Activated CD4-positive, alpha-beta memory T cell treated with anti-CD3 and anti-CD28 coated beads for 36 hours (primary cell): ENCODE measurements around the gene SNX30. TPM values are rescaled to one million over a fixed set of nuclear protein-coding genes. Genes with fewer than 3 reads are reported as not detected.
"Not testable (repeated sequence)": the region's sequence is repeated elsewhere in the genome, so short reads cannot be mapped to it uniquely, and the experiment has no call there.

ENCODE experiments used
- CTCF ChIA-PET: fragments of 350-600 bp; sonication (Branson Sonifier 250); formaldehyde crosslinking; loops from one replicate; lab custom pipeline; 2021; ENCODE audit warnings: antibody characterized with exemption, inconsistent platforms; lab: Charles Lee
- POLR2A ChIA-PET: fragments of 350-600 bp; sonication (Branson Sonifier 250); formaldehyde crosslinking; loops from one replicate; lab custom pipeline; 2021; ENCODE audit warnings: antibody characterized with exemption; lab: Charles Lee
- DNase-seq: peaks from one replicate; pipeline ENCODE4 v3.0.0-alpha.2; 2020
- H3K27ac Mint-ChIP-seq: one replicate; pipeline ENCODE4 v1.8.0; 2021; ENCODE audit warnings: mixed read lengths
- H3K27me3 Mint-ChIP-seq: one replicate; pipeline ENCODE4 v1.8.0; 2021; ENCODE audit warnings: mixed read lengths
- H3K36me3 Mint-ChIP-seq: one replicate; pipeline ENCODE4 v1.8.0; 2021; ENCODE audit warnings: mixed read lengths
- H3K4me1 Mint-ChIP-seq: one replicate; pipeline ENCODE4 v1.8.0; 2021; ENCODE audit warnings: low read depth, mixed read lengths
- H3K4me3 Mint-ChIP-seq: one replicate; pipeline ENCODE4 v1.8.0; 2021; ENCODE audit warnings: mild to moderate bottlenecking, mixed read lengths
- H3K9me3 Mint-ChIP-seq: one replicate; pipeline ENCODE4 v1.8.0; 2021; ENCODE audit warnings: mixed read lengths
- intact Hi-C: fragments of 100-400 bp; cut with micrococcal nuclease; formaldehyde crosslinking; loops from one replicate; pipeline ENCODE4 v1.15.1; 2023
- total RNA-seq, 2 experiments: library from RNA; stranded (reverse); gene quantifications; one replicate each; pipeline ENCODE4 v1.2.3, GENCODE V29; 2021

SNX30 gene
- total RNA-seq, 2 experiments from 2014 or later: 4.4 to 4.8 TPM

DNA sequence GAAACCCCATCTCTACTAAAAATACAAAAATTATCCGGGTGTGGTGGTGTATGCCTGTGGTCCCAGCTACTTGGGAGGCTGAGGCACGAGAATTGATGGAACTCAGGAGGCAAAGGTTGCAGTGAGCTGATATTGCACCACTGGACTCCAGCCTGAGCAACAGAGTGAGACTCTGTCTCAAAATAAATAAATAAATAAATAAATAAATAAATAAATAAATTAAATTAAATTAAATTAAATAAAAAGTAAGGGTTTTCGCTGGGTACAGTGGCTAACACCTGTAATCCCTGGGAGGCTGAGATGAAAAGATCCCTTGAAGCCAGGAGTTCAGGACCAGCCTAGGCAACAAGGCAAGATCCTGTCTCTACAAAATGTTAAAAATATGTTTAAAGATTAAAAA is 27.8 kb upstream of the SNX30 start:
- CTCF ChIA-PET: interaction anchor here (0.9 kb wide), 1 partner anchor 12 kb away, joined by 3 read pairs; no protein-coding TSS in a partner anchor
- H3K4me3 Mint-ChIP-seq: not testable (repeated sequence)

DNA sequence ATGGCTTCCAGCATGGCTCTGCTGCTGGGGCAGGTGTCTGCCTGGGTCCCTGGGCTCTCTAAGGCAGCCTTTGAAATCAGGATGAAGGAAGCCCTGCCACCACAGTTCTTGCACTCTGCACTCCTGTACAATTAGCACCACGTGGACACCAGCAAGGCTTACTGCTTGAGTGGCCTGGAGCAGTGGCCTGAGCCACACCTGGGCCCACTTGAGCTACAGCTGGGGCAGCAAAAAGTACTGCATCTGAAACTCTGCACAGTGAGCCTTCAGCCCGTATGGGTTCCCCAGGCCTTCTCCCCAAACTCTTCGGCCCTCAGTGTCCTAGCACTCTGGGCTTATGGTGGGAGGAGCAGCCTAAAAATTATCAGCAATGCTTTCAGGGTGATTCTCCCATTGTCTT is 24.6 kb upstream of the SNX30 start:
- DNase-seq: no peak
- no peak overlapping the region for H3K4me3 Mint-ChIP-seq
- no peak overlapping the region for H3K27ac Mint-ChIP-seq
- ChIA-PET CTCF (no interaction called here), POLR2A (no interaction called here)
- intact Hi-C loops: no loop called here
- H3K27me3 Mint-ChIP-seq: no peaks in the 10 kb centered on the region
- no peaks in the 10 kb centered on the region for H3K36me3 Mint-ChIP-seq
- H3K9me3 Mint-ChIP-seq: no peaks in the 10 kb centered on the region
- H3K4me1 Mint-ChIP-seq: no peaks in the 10 kb centered on the region

More for the DNA sequence above, 27.8 kb upstream of the SNX30 start:
- POLR2A ChIA-PET, DNase-seq, H3K9me3 Mint-ChIP-seq, intact Hi-C loops, H3K27ac Mint-ChIP-seq, H3K36me3 Mint-ChIP-seq, H3K27me3 Mint-ChIP-seq: not testable (repeated sequence)
- H3K4me1 Mint-ChIP-seq: peaks cover 10% of the 10 kb centered on the region

DNA sequence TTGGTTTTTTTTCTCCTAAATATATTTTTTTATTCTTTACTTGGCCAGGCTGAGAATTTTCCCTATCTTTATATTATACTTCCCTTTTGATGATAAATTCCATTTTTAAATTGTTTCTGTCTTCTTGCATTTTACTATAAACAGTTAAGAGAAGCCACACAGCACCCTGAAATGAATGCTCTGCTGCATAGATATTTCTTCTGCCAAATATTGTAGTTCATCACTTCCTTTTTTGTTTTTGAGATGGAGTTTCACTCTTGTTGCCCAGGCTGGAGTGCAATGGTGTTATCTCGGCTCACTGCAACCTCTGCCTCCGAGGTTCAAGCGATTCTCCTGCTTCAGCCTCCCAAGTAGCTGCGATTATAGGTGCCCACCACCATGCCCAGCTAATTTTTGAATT is 24.1 kb upstream of the SNX30 start:
- H3K4me3 Mint-ChIP-seq: no peak overlapping the region
- H3K9me3 Mint-ChIP-seq: no peaks in the 10 kb centered on the region
- no peak for DNase-seq
- no peaks in the 10 kb centered on the region for H3K4me1 Mint-ChIP-seq
- no peaks in the 10 kb centered on the region for H3K36me3 Mint-ChIP-seq
- H3K27ac Mint-ChIP-seq: no peak overlapping the region
- intact Hi-C loops: no loop called here
- POLR2A ChIA-PET: no interaction called here
- no peaks in the 10 kb centered on the region for H3K27me3 Mint-ChIP-seq
- CTCF ChIA-PET: no interaction called here

DNA sequence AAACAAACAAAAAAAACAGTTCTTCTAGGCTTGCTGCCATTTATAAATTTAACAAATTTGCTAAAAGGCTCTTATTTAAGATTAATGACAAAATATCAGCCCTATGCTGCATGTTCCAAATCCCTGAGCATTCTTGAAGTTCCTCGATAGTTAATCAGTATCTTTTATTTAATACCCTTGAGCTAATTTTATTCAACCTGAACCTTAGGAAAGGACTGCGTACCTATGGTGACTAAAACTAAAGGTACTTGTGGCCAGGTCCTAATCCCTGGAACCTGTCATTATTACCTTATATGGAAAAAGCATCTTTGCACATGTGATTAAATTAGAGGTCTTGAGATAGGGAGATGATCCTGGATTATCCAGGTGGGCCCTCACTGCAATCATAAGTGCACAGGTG is 22.2 kb upstream of the SNX30 start:
- Mint-ChIP-seq H3K27ac (no peak overlapping the region), H3K9me3 (no peaks in the 10 kb centered on the region), H3K36me3 (no peaks in the 10 kb centered on the region), H3K27me3 (no peaks in the 10 kb centered on the region), H3K4me3 (no peak overlapping the region), H3K4me1 (no peaks in the 10 kb centered on the region)
- no peak for DNase-seq
- POLR2A ChIA-PET: no interaction called here
- intact Hi-C loops: no loop called here
- CTCF ChIA-PET: no interaction called here

DNA sequence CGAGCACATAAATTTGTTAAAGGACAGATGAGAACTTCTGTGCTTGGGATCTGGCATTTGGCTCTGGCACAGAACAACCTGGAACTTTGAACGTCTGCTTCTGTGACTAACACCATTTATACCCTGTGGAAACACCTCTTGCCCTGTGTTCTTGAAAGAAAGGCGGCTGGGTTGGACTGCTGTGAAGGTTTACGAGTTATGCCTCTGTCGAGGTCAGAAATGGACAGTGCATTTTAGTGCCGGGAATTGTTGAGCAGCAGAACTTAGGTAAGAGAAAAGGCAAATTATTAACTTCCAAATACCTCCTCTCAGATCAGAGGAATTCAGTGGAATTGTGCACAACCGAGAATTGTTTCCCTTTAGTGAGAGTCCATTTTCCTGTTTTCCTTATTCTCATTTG is 18.6 kb upstream of the SNX30 start:
- intact Hi-C loops: no loop called here
- Mint-ChIP-seq H3K9me3 (no peaks in the 10 kb centered on the region), H3K27me3 (no peaks in the 10 kb centered on the region), H3K4me1 (peaks cover 2% of the 10 kb centered on the region), H3K36me3 (no peaks in the 10 kb centered on the region), H3K27ac (no peak overlapping the region), H3K4me3 (no peak overlapping the region)
- DNase-seq: no peak
- POLR2A ChIA-PET: no interaction called here
- CTCF ChIA-PET: interaction anchor here (1.6 kb wide), 1 partner anchor 13 kb away, joined by 5 read pairs; no protein-coding TSS in a partner anchor

DNA sequence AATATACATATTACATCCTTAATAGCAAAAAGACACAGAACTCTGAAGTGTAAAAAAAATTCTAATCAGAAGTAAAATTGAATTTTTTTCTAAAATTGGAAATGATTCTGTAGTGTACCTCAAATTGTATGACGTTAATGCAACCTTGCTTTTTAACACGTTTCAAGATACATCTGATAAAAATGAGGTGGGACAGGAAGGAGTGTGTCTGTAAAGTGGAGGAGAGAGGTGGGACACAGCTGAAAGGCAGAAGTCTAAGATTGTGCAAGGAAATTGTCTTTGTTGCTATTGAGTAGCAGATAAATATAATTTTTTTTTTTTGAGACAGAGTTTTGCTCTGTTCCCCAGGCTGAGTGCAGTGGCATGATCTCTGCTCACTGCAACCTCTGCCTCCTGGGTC is 15.7 kb upstream of the SNX30 start:
- DNase-seq: no peak
- Mint-ChIP-seq H3K27me3 (no peaks in the 10 kb centered on the region), H3K4me3 (no peak overlapping the region), H3K9me3 (no peaks in the 10 kb centered on the region), H3K36me3 (no peaks in the 10 kb centered on the region), H3K4me1 (peaks cover 2% of the 10 kb centered on the region), H3K27ac (no peak overlapping the region)
- POLR2A ChIA-PET: no interaction called here
- CTCF ChIA-PET: interaction anchor here (0.9 to 1.0 kb wide), 2 partner anchors 9 to 12 kb away, joined by 3 to 4 read pairs; no protein-coding TSS in a partner anchor
- intact Hi-C loops: no loop called here

DNA sequence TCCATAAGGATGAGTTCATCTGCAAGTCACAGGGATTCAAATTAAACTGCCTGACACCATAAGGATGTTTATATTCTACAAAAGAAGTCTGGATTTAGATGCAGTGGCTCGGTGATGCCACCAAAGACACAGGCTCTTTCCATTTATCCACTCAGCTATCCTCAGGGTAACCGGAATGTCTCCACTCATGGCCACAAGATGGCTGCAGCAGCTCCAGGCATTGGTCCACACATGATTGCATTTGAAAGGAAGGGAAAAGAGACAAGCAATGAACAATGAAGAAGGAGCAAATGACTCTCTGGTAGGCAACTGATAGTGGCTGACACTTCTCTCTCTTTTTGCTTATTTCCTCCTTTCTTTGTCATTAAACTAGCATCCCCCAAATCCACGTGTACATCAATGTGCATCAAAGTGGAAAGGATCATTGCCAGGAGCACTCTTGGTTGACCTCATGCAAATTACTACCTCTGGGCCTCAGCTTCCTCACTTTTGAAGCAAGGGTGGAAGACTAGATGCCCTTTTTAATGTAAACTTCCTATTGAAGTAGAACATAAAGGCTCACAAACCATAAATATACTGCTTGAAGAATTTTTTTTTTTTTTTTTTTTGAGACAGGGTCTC is 7.2 kb upstream of the SNX30 start:
- intact Hi-C loops: no loop called here

DNA sequence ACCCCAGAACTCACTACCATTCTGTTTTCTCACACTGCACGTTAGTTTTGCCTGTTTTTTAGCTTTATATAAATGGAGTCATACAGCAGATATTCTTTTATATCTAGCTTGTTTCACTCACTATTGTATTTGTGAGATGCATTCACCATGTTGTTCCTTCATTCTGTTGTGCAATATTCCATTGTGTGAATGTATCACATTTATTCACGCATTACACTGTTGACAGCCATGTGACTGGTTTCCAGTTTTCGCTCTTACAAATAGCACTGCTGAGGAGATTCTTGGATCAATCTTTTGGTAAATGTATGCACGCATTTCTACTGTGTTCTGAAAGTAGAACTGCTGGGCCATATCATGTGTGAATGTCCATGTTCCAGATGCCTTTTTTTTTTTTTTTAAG is 6.4 kb upstream of the SNX30 start:
- POLR2A ChIA-PET: no interaction called here
- H3K27ac Mint-ChIP-seq: no peak overlapping the region
- CTCF ChIA-PET: interaction anchor here (0.7 to 2.0 kb wide), 3 partner anchors 10 to 541 kb away, joined by 3 to 4 read pairs (median 4); no protein-coding TSS in a partner anchor

More for the DNA sequence above, 7.2 kb upstream of the SNX30 start:
- CTCF ChIA-PET: interaction anchor here (0.6 to 2.0 kb wide), 3 partner anchors 9 to 73 kb away, joined by 4 read pairs; no protein-coding TSS in a partner anchor
- H3K4me1 Mint-ChIP-seq: peaks cover 10% of the 10 kb centered on the region
- H3K27me3 Mint-ChIP-seq: no peaks in the 10 kb centered on the region
- no peak overlapping the region for H3K27ac Mint-ChIP-seq
- POLR2A ChIA-PET: interaction anchor here (0.7 kb wide), 1 partner anchor 25 kb away, joined by 3 read pairs; the partner anchor contains the start of gene INIP
- H3K9me3 Mint-ChIP-seq: peaks cover 2% of the 10 kb centered on the region
- no peak overlapping the region for H3K4me3 Mint-ChIP-seq
- DNase-seq: no peak
- no peaks in the 10 kb centered on the region for H3K36me3 Mint-ChIP-seq

DNA sequence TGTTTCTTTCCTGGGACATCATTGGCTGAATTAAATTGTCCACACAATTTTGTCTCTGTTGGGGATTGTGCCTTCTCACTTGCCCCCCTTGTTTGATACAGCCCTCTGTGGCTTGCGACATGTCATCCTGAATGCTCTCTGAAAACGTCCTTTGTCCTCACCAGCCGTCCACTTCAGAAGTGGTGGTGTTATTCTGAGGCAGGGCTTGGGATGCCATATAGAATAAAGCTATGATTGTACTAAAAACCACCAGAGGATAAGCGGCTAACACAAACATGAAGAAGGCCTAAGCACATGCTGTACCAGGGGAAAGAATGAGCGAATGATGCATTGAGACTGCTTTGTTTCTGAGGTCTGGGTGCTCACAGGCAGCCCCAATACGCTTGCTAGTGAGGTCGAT is 3.5 kb upstream of the SNX30 start:
- DNase-seq: no peak
- Mint-ChIP-seq H3K27ac (no peak overlapping the region), H3K4me1 (peaks cover 25% of the 10 kb centered on the region), H3K9me3 (no peaks in the 10 kb centered on the region), H3K27me3 (no peaks in the 10 kb centered on the region), H3K4me3 (no peak overlapping the region), H3K36me3 (no peaks in the 10 kb centered on the region)
- CTCF ChIA-PET: interaction anchor here (1.0 kb wide), 1 partner anchor 29 kb away, joined by 3 read pairs; the partner anchor contains the start of gene INIP
- intact Hi-C loops: no loop called here
- POLR2A ChIA-PET: no interaction called here

More for the DNA sequence above, 6.4 kb upstream of the SNX30 start:
- no peak for DNase-seq
- Mint-ChIP-seq H3K9me3 (peaks cover 2% of the 10 kb centered on the region), H3K27me3 (no peaks in the 10 kb centered on the region), H3K4me3 (no peak overlapping the region), H3K4me1 (peaks cover 13% of the 10 kb centered on the region), H3K36me3 (no peaks in the 10 kb centered on the region)
- intact Hi-C loops: no loop called here

DNA sequence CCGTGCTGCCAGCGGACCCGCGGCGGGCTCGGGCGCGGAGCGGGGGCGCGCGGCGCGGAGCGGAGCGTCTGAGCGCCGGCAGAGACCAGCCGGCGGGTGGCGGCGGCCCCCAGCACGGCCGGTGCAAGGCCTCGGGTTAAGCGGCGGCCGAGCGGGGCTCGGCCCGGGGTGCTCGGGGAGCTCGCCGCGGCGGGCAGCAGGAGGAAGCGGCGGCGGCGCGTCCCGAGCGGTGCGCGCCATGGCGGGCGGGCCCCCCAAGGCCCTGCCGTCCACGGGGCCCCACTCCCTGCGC is 150 bp downstream of the SNX30 start:
- H3K27me3 Mint-ChIP-seq: no peaks in the 10 kb centered on the region
- no peaks in the 10 kb centered on the region for H3K36me3 Mint-ChIP-seq
- no peak overlapping the region for H3K4me3 Mint-ChIP-seq
- H3K27ac Mint-ChIP-seq: no peak overlapping the region
- intact Hi-C loops: loop anchor here (1.0 to 10.0 kb wide), 7 partner anchors 32 to 1120 kb away; partner anchors contain the start of genes DNAJC25, INIP, KIAA1958 and PTBP3
- POLR2A ChIA-PET: no interaction called here
- peaks cover 60% of the 10 kb centered on the region for H3K4me1 Mint-ChIP-seq
- CTCF ChIA-PET: interaction anchor here (1.1 to 1.8 kb wide), 2 partner anchors 32 to 42 kb away, joined by 6 to 7 read pairs; no protein-coding TSS in a partner anchor
- DNase-seq: no peak
- H3K9me3 Mint-ChIP-seq: no peaks in the 10 kb centered on the region

DNA sequence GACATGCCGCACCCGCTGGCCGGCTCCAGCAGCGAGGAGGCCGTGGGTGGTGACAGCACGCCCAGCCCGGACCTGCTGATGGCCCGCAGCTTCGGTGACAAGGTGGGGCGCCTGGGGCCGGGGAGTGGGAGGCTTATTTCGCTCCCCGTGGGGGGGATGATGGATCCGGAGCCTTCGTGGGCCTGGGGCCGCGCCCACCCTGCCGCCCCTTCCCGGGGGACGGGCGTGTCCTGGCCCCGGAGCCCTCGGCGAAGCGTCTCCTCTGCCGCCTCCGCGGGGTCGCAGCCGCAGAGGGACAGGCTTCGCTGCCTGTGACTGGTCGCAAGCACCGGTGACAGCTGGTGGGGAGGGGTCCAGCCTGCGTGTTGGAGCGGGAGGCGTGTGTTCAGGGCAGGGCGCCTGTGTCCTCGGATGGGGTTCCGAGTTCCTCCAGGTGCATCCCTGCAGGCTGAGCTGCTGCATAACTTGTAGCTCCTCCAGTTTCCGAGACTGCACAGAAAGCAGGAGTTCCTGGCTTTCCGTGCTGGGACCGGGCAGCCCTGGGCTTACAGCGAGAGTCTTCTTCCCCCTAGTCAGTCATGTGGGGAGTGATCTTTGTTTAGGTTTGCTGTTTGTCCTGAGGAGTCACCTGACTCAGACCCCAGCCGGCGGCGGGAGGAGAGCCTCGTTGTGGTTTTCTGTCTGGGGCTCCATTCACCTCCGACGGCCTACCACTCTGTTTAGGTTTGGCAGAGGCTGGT is 666 bp downstream of the SNX30 start:
- H3K4me3 Mint-ChIP-seq: peak overlapping the region; percentile 76
- DNase-seq: peak; percentile 74
- peak overlapping the region; percentile 64 for H3K27ac Mint-ChIP-seq
- H3K9me3 Mint-ChIP-seq: no peaks in the 10 kb centered on the region
- no peaks in the 10 kb centered on the region for H3K36me3 Mint-ChIP-seq
- no peaks in the 10 kb centered on the region for H3K27me3 Mint-ChIP-seq
- ChIA-PET CTCF (interaction anchor here (1.1 to 1.8 kb wide), 2 partner anchors 32 to 42 kb away, joined by 6 to 7 read pairs; no protein-coding TSS in a partner anchor), POLR2A (interaction anchor here (0.5 kb wide), 1 partner anchor 33 kb away, joined by 3 read pairs; no protein-coding TSS in a partner anchor)
- intact Hi-C loops: loop anchor here (2.0 to 10.0 kb wide), 6 partner anchors 41 to 1120 kb away; partner anchors contain the start of genes DNAJC25, KIAA1958, PTBP3 and SLC31A2
- H3K4me1 Mint-ChIP-seq: peaks cover 64% of the 10 kb centered on the region
